ENCODE measurements around the gene ZNF746.

The ZNF746 gene

DNA sequence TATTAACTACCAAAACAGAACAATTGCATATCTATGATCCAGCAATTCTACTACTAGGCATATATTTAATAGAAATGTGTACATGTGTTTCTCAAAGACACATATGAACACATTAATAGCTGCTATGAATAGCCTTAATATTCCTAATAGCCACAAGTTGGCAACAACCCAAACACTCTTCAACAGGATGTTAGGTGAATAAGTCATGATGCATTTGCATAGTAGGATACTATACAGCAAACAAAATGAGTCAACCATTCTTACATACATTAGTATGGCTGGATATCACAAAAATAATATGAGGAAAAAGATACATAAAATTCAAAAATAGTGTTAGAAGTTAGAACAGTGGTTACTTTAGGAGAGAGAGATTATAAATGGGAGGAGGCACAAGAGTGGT lies 26.8 kb upstream of the ZNF746 start:
- Histone ChIP-seq H2BK120ac (ENCODE audit: low read depth, low read length) (no peak overlapping the region), H3K14ac (ENCODE audit: low read length) (no peak overlapping the region), H3K18ac (ENCODE audit: low read length) (no peak overlapping the region), H4K8ac (ENCODE audit: low read depth, low read length) (no peak overlapping the region), H2BK12ac (ENCODE audit: low read length) (no peak overlapping the region), H3K79me1 (ENCODE audit: low read depth, low read length) (no peaks in the 10 kb centered on the region), H3K27ac (replicated peaks; ENCODE audit: low read length) (no peak overlapping the region), H3K4ac (ENCODE audit: low read length) (no peak overlapping the region), H2AK5ac (ENCODE audit: low read depth, low read length) (no peak overlapping the region), H3K4me2 (ENCODE audit: insufficient read depth, low read length, poor library complexity, severe bottlenecking) (no peak overlapping the region), H3K23ac (ENCODE audit: low read depth, low read length, poor library complexity) (no peak overlapping the region), H2AFZ (ENCODE audit: low read length) (no peak overlapping the region), H2BK5ac (ENCODE audit: low read length) (no peak overlapping the region), H3K36me3 (replicated peaks in 1 of 2; ENCODE audit: control insufficient read depth in 2 of 2, insufficient read depth in 2 of 2, low read length in 2 of 2) (no peaks in the 10 kb centered on the region), H3K27me3 (ENCODE audit: control insufficient read depth in 3 of 3, insufficient read depth in 3 of 3, low read depth in 1 of 3, low read length in 3 of 3) (no peaks in the 10 kb centered on the region), H3K9ac (ENCODE audit: low read depth, low read length, poor library complexity) (no peak overlapping the region), H4K91ac (ENCODE audit: low read depth, low read length, poor library complexity) (no peak overlapping the region), H3K4me3 (ENCODE audit: low read length in 2 of 2) (no peak overlapping the region), H3K9me3 (replicated peaks in 1 of 2; ENCODE audit: control insufficient read depth in 2 of 2, insufficient read depth in 1 of 2, low read depth in 1 of 2, low read length in 2 of 2) (peaks cover 10 to 21% of the 10 kb centered on the region in 2 donors), H2BK15ac (ENCODE audit: low read length) (no peak overlapping the region), H3K4me1 (ENCODE audit: control insufficient read depth in 2 of 2, insufficient read depth in 1 of 2, low read depth in 1 of 2, low read length in 2 of 2) (no peaks in the 10 kb centered on the region)
- DNase-seq (ENCODE audit: low spot score) = no peak

GRCh38 chr7:149510248-149510647 lies 12.6 kb upstream of the ZNF746 start:
- Histone ChIP-seq H3K14ac (ENCODE audit: low read length) (no peak overlapping the region), H3K23ac (ENCODE audit: low read depth, low read length, poor library complexity) (no peak overlapping the region), H3K36me3 (replicated peaks in 1 of 2; ENCODE audit: control insufficient read depth in 2 of 2, insufficient read depth in 2 of 2, low read length in 2 of 2) (no peaks in the 10 kb centered on the region), H3K79me1 (ENCODE audit: low read depth, low read length) (no peaks in the 10 kb centered on the region), H2AK5ac (ENCODE audit: low read depth, low read length) (no peak overlapping the region), H3K27ac (replicated peaks; ENCODE audit: low read length) (no peak overlapping the region), H2BK12ac (ENCODE audit: low read length) (no peak overlapping the region), H2BK5ac (ENCODE audit: low read length) (no peak overlapping the region), H2BK15ac (ENCODE audit: low read length) (no peak overlapping the region), H3K9ac (ENCODE audit: low read depth, low read length, poor library complexity) (no peak overlapping the region), H2AFZ (ENCODE audit: low read length) (no peak overlapping the region), H3K18ac (ENCODE audit: low read length) (no peak overlapping the region), H3K27me3 (ENCODE audit: control insufficient read depth in 3 of 3, insufficient read depth in 3 of 3, low read depth in 1 of 3, low read length in 3 of 3) (no peaks in the 10 kb centered on the region), H4K8ac (ENCODE audit: low read depth, low read length) (no peak overlapping the region), H3K4me2 (ENCODE audit: insufficient read depth, low read length, poor library complexity, severe bottlenecking) (no peak overlapping the region), H3K4ac (ENCODE audit: low read length) (no peak overlapping the region), H3K4me3 (ENCODE audit: low read length in 2 of 2) (no peak overlapping the region), H3K9me3 (replicated peaks in 1 of 2; ENCODE audit: control insufficient read depth in 2 of 2, insufficient read depth in 1 of 2, low read depth in 1 of 2, low read length in 2 of 2) (peaks cover 5 to 12% of the 10 kb centered on the region in 2 donors), H4K91ac (ENCODE audit: low read depth, low read length, poor library complexity) (no peak overlapping the region), H2BK120ac (ENCODE audit: low read depth, low read length) (no peak overlapping the region), H3K4me1 (ENCODE audit: control insufficient read depth in 2 of 2, insufficient read depth in 1 of 2, low read depth in 1 of 2, low read length in 2 of 2) (no peaks in the 10 kb centered on the region)
- DNase-seq (ENCODE audit: low spot score) = no peak

DNA sequence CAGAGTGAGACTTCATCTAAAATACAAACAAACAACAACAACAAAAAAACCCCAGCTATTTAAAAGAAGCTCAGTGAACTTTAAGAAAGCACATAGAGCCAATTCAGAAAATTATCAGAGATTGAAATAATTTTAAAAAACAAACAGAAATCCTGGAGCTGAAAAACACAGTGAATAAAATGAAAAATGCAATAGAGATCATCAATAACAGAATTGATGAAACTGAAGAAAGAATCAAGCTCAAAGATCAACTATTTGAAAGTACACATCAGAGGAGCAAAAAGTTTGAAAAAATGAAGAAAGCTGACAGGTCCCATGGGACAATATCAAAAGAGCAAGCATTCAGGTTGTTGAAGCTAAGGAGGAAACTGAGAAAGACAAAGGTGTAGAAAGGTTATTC lies 12.2 kb upstream of the ZNF746 start:
- Histone ChIP-seq H3K4ac (ENCODE audit: low read length) (no peak overlapping the region), H3K27me3 (ENCODE audit: control insufficient read depth in 3 of 3, insufficient read depth in 3 of 3, low read depth in 1 of 3, low read length in 3 of 3) (no peaks in the 10 kb centered on the region), H3K36me3 (replicated peaks in 1 of 2; ENCODE audit: control insufficient read depth in 2 of 2, insufficient read depth in 2 of 2, low read length in 2 of 2) (no peaks in the 10 kb centered on the region), H2BK12ac (ENCODE audit: low read length) (no peak overlapping the region), H3K4me2 (ENCODE audit: insufficient read depth, low read length, poor library complexity, severe bottlenecking) (no peak overlapping the region), H3K18ac (ENCODE audit: low read length) (no peak overlapping the region), H2AK5ac (ENCODE audit: low read depth, low read length) (no peak overlapping the region), H3K4me1 (ENCODE audit: control insufficient read depth in 2 of 2, insufficient read depth in 1 of 2, low read depth in 1 of 2, low read length in 2 of 2) (no peaks in the 10 kb centered on the region), H3K9ac (ENCODE audit: low read depth, low read length, poor library complexity) (no peak overlapping the region), H3K79me1 (ENCODE audit: low read depth, low read length) (no peaks in the 10 kb centered on the region), H3K14ac (ENCODE audit: low read length) (no peak overlapping the region), H2BK120ac (ENCODE audit: low read depth, low read length) (no peak overlapping the region), H3K23ac (ENCODE audit: low read depth, low read length, poor library complexity) (no peak overlapping the region), H3K4me3 (ENCODE audit: low read length in 2 of 2) (no peak overlapping the region), H2BK5ac (ENCODE audit: low read length) (no peak overlapping the region), H3K27ac (replicated peaks; ENCODE audit: low read length) (no peak overlapping the region), H2BK15ac (ENCODE audit: low read length) (no peak overlapping the region), H4K91ac (ENCODE audit: low read depth, low read length, poor library complexity) (no peak overlapping the region), H3K9me3 (replicated peaks in 1 of 2; ENCODE audit: control insufficient read depth in 2 of 2, insufficient read depth in 1 of 2, low read depth in 1 of 2, low read length in 2 of 2) (peaks cover 5 to 12% of the 10 kb centered on the region in 2 donors), H2AFZ (ENCODE audit: low read length) (no peak overlapping the region), H4K8ac (ENCODE audit: low read depth, low read length) (no peak overlapping the region)
- DNase-seq (ENCODE audit: low spot score) = no peak

- H2BK12ac ChIP-seq (ENCODE audit: low read length) = no peak overlapping the region
- no peaks in the 10 kb centered on the region for H3K79me1 ChIP-seq (ENCODE audit: low read depth, low read length)
- H3K27ac ChIP-seq (replicated peaks; ENCODE audit: low read length) = no peak overlapping the region
- peaks cover 0 to 12% of the 10 kb centered on the region in 2 donors for H3K9me3 ChIP-seq (replicated peaks in 1 of 2; ENCODE audit: control insufficient read depth in 2 of 2, insufficient read depth in 1 of 2, low read depth in 1 of 2, low read length in 2 of 2)
- no peak overlapping the region for H3K4ac ChIP-seq (ENCODE audit: low read length)
- no peak overlapping the region for H3K14ac ChIP-seq (ENCODE audit: low read length)
- H4K91ac ChIP-seq (ENCODE audit: low read depth, low read length, poor library complexity) = no peak overlapping the region
- H2AFZ ChIP-seq (ENCODE audit: low read length) = no peak overlapping the region
- H3K4me3 ChIP-seq (ENCODE audit: low read length in 2 of 2) = no peak overlapping the region
- H3K36me3 ChIP-seq (replicated peaks in 1 of 2; ENCODE audit: control insufficient read depth in 2 of 2, insufficient read depth in 2 of 2, low read length in 2 of 2) = no peaks in the 10 kb centered on the region
- no peak overlapping the region for H3K23ac ChIP-seq (ENCODE audit: low read depth, low read length, poor library complexity)
- no peak overlapping the region for H2BK120ac ChIP-seq (ENCODE audit: low read depth, low read length)
- no peak overlapping the region for H4K8ac ChIP-seq (ENCODE audit: low read depth, low read length)
- peaks cover 0 to 20% (median 2%) of the 10 kb centered on the region in 3 experiments for H3K27me3 ChIP-seq (ENCODE audit: control insufficient read depth in 3 of 3, insufficient read depth in 3 of 3, low read depth in 1 of 3, low read length in 3 of 3)
- H2BK15ac ChIP-seq (ENCODE audit: low read length) = no peak overlapping the region
- H3K4me2 ChIP-seq (ENCODE audit: insufficient read depth, low read length, poor library complexity, severe bottlenecking) = no peak overlapping the region
- H2BK5ac ChIP-seq (ENCODE audit: low read length) = no peak overlapping the region
- H3K9ac ChIP-seq (ENCODE audit: low read depth, low read length, poor library complexity) = no peak overlapping the region
- no peaks in the 10 kb centered on the region for H3K4me1 ChIP-seq (ENCODE audit: control insufficient read depth in 2 of 2, insufficient read depth in 1 of 2, low read depth in 1 of 2, low read length in 2 of 2)
- no peak overlapping the region for H3K18ac ChIP-seq (ENCODE audit: low read length)
- H2AK5ac ChIP-seq (ENCODE audit: low read depth, low read length) = no peak overlapping the region
- DNase-seq (ENCODE audit: low spot score) = no peak
These were observed 7.9 kb upstream of the ZNF746 start for GRCh38 chr7:149505551-149505950.
